Colonic mucosa (tissue), 4 donors: Measurements from ENCODE around the gene RPL19. TPM values are rescaled to one million over a fixed set of nuclear protein-coding genes. Genes with fewer than 3 reads are reported as not detected.

ENCODE experiments used
- DNase-seq: peaks from one replicate; pipeline ENCODE4 v3.0.0-alpha.2; 2020
- H3K27ac ChIP-seq: fragments of 200-600 bp; one replicate; pipeline ENCODE4 v1.8.0; 2021
- H3K27me3 ChIP-seq: fragments of 200-600 bp; one replicate; pipeline ENCODE4 v1.8.0; 2021
- H3K36me3 ChIP-seq: fragments of 200-600 bp; one replicate; pipeline ENCODE4 v1.8.0; 2021
- H3K4me1 ChIP-seq: fragments of 200-600 bp; one replicate; pipeline ENCODE4 v1.8.0; 2021; ENCODE audit warnings: mild to moderate bottlenecking
- H3K4me3 ChIP-seq: fragments of 200-600 bp; one replicate; pipeline ENCODE4 v1.8.0; 2021
- H3K9ac ChIP-seq, 2 donors: one replicate each; pipeline ENCODE4 v1.7.0; 2013; ENCODE audit warnings: control low read depth in 2 of 2, low read depth in 2 of 2, low read length in 2 of 2
- H3K9me3 ChIP-seq: fragments of 200-600 bp; one replicate; pipeline ENCODE4 v1.8.0; 2021
- intact Hi-C: fragments of 100-400 bp; cut with DNase I; formaldehyde crosslinking; loops from one replicate; pipeline ENCODE4 v1.14.1; 2022
- total RNA-seq, 2 donors: library from RNA; stranded (reverse); fragmentation: NEBNext Ultra II Directional in 1 of 2; extraction: Animal tissue kit (Norgen Biotek cat#: 25700) in 1 of 2; gene quantifications; one replicate each; pipeline ENCODE4 v1.2.1, GENCODE V29; 2021
- TF ChIP-seq, protein P1 (sequence below): fragments of 200-600 bp; IDR thresholded peaks from one replicate; pipeline ENCODE4 v1.8.0; 2022; ENCODE audit warnings: antibody characterized with exemption, mild to moderate bottlenecking
- donor health status: healthy.
- donor health status: DM: no; HTN: no; CAD: no.
- donor health status: DM: no; HTN: no; CAD: no.

The RPL19 gene
- total RNA-seq, 2 donors from 2014 or later = 1,557 to 1,567 TPM

DNA sequence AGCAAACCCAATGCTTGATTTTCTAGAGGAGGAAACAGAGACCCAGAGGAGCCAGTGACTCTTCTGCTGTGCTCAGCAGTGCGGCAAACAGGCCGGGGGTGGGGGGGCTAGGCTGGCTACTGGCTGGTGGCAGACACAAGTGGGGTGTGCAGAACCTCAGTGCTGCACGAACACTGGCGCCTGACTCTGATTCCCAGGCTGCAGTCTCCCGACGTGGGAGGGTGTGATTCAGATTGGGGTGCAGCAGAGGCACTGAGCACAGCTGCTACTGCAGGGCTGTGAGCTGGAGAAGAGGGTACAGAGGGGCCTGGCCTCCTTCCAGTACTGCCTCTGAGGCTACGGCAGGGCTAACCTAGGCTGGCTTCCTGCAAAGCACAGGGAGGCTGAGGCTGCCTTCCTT, 8.1 kb downstream of the RPL19 start:
- no peaks in the 10 kb centered on the region for H3K27me3 ChIP-seq
- H3K4me3 ChIP-seq = no peak overlapping the region
- no peak for DNase-seq
- TF ChIP-seq, protein P1, sequence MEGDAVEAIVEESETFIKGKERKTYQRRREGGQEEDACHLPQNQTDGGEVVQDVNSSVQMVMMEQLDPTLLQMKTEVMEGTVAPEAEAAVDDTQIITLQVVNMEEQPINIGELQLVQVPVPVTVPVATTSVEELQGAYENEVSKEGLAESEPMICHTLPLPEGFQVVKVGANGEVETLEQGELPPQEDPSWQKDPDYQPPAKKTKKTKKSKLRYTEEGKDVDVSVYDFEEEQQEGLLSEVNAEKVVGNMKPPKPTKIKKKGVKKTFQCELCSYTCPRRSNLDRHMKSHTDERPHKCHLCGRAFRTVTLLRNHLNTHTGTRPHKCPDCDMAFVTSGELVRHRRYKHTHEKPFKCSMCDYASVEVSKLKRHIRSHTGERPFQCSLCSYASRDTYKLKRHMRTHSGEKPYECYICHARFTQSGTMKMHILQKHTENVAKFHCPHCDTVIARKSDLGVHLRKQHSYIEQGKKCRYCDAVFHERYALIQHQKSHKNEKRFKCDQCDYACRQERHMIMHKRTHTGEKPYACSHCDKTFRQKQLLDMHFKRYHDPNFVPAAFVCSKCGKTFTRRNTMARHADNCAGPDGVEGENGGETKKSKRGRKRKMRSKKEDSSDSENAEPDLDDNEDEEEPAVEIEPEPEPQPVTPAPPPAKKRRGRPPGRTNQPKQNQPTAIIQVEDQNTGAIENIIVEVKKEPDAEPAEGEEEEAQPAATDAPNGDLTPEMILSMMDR = no peak
- peaks cover 7% of the 10 kb centered on the region for H3K36me3 ChIP-seq
- H3K9ac ChIP-seq = no peak overlapping the region
- no peaks in the 10 kb centered on the region for H3K9me3 ChIP-seq
- intact Hi-C loops = loop anchor here (5.0 kb wide), 1 partner anchor 34 kb away; no protein-coding TSS in a partner anchor
- no peak overlapping the region for H3K27ac ChIP-seq
- H3K4me1 ChIP-seq = peaks cover 15% of the 10 kb centered on the region

DNA sequence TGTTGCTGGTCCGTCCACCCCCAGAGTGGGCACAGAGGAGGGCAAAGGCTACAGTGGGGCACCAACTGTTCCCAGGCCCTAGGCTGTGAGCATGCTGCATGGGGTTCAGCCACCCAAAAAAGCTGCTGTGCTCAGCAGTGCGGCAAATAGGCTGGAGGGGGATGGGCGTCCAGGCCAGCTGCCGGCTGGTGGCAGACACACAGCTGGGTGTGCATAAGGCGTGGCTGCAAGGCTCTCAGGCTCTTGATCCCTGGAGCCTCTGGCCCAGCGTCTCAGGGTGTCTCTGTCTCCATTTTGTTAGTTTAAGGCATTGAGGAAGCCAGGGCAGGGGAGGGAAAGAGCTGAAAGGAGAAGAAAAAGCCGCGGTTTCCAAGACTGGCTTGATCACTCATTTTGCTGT, 8.8 kb downstream of the RPL19 start:
- Histone ChIP-seq H3K9me3 (no peaks in the 10 kb centered on the region), H3K4me3 (peak overlapping the region; percentile 34), H3K36me3 (peaks cover 7% of the 10 kb centered on the region), H3K4me1 (peaks cover 15% of the 10 kb centered on the region), H3K27me3 (no peaks in the 10 kb centered on the region), H3K27ac (no peak overlapping the region), H3K9ac (peak overlapping the region in 1 of 2 donors; percentile 40)
- TF ChIP-seq, protein P1 = no peak
- DNase-seq = peak; percentile 76
- intact Hi-C loops = loop anchor here (5.0 kb wide), 1 partner anchor 33 kb away; no protein-coding TSS in a partner anchor

DNA sequence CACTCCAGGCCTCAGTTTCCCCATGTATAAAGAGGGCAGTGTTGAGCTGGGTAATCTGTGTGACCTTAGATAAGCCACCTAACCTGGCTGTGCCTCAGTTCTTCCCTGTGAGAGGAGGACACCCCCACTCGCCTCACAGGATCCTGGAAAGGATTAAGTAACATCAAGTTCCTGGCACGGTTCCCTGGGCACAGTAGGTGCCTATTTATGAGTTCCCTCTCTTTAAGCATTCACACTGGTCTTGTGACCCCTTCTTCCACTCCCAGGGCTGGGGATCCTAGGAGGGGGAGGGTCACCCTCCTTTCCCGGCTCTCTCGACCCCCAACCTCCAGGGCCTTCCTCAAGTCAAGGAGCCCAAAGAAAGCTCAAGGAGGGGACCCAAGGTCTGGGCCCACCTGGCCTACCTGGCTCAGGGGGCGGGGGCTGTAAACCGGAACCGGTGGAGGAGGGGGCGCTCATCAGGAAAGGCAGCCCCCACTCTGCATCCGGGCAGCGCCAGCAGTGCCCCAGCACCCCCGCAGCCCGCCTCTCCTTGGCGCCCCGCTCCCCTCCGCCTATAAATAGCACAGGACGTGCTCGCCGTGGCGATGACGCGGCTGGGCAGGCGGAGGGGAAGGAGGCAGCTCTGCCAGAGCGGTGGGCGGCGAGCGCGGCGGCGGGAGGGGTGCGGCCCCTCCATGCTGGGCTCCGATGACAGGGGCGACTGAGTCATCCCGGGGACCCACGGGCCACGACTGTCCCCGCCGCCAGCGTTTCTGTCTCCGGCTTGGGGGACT, 9.4 kb downstream of the RPL19 start:
- TF ChIP-seq, protein P1 = no peak
- Histone ChIP-seq H3K27ac (no peak overlapping the region), H3K9me3 (no peaks in the 10 kb centered on the region), H3K27me3 (no peaks in the 10 kb centered on the region), H3K36me3 (peaks cover 3% of the 10 kb centered on the region), H3K9ac (peak overlapping the region; percentile 13 to 40), H3K4me1 (peaks cover 15% of the 10 kb centered on the region), H3K4me3 (peak overlapping the region; percentile 34)
- intact Hi-C loops = loop anchor here (5.0 kb wide), 1 partner anchor 33 kb away; no protein-coding TSS in a partner anchor
- peak; percentile 57 for DNase-seq

DNA sequence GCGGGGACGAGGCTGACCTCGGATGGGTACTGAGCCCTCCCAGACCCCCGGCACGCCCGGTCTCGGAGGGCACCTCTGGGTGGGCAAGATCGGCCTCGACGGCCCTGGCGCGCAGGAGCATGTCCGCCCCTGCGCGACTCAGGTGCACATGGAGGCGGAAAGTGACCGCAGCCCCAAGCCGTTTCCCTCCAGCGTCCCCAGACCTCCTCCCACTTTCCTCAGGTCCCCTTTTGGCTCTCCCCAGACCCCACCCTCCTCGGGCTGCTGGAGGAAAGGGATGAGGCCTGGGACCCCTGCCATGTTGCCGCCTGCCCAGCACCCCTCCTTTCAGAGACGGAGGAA, 10.0 kb downstream of the RPL19 start:
- TF ChIP-seq, protein P1 = no peak
- H3K36me3 ChIP-seq = no peaks in the 10 kb centered on the region
- DNase-seq = no peak
- peak overlapping the region; percentile 34 for H3K4me3 ChIP-seq
- H3K4me1 ChIP-seq = peaks cover 15% of the 10 kb centered on the region
- H3K27ac ChIP-seq = no peak overlapping the region
- intact Hi-C loops = no loop called here
- H3K9ac ChIP-seq = peak overlapping the region in 1 of 2 donors; percentile 40
- H3K27me3 ChIP-seq = no peaks in the 10 kb centered on the region
- no peaks in the 10 kb centered on the region for H3K9me3 ChIP-seq

DNA sequence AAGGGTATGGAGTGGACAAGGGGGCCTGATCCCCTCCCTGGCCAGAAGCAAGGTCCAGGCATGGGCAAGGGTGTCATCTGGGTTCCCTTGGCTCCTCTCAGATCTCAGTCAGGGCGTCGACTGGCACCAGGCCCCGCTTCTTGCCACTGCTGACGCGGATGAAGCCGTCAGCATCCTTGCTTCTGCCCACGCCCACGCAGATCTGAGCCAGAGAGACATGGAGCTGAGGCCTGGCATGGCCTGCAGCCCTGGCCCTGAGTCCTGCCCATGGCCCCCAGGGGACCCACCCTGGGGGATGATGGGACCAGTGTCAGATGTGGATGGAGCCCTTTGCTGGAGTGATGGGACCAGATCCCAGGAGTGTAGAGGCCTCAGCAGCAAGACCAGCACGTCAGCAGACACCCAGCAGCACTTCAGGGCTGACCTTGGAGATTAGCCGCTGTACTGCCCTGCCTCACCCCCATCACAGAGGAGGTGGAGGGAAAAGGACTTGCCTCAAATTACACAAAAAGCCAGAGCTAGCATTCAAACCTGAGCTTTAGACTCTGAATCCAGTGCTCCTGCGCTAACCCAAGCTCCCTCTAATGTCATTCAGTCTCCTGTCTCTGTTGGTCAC, 12.2 kb downstream of the RPL19 start:
- no peaks in the 10 kb centered on the region for H3K36me3 ChIP-seq
- intact Hi-C loops = no loop called here
- H3K4me1 ChIP-seq = peaks cover 15% of the 10 kb centered on the region
- no peaks in the 10 kb centered on the region for H3K27me3 ChIP-seq
- H3K4me3 ChIP-seq = no peak overlapping the region
- H3K27ac ChIP-seq = no peak overlapping the region
- no peak overlapping the region for H3K9ac ChIP-seq
- DNase-seq = no peak
- H3K9me3 ChIP-seq = no peaks in the 10 kb centered on the region
- TF ChIP-seq, protein P1 = no peak
